Cortex of kidney (tissue), 1 donor: Measurements from ENCODE around the gene LRBA.
"Not testable (repeated sequence)": the region's sequence is repeated elsewhere in the genome, so short reads cannot be mapped to it uniquely, and the experiment has no call there.

Experiments used
- DNase-seq: peaks from one replicate; lab custom pipeline; 2025; lab: John Stamatoyannopoulos, UW

LRBA gene

DNA sequence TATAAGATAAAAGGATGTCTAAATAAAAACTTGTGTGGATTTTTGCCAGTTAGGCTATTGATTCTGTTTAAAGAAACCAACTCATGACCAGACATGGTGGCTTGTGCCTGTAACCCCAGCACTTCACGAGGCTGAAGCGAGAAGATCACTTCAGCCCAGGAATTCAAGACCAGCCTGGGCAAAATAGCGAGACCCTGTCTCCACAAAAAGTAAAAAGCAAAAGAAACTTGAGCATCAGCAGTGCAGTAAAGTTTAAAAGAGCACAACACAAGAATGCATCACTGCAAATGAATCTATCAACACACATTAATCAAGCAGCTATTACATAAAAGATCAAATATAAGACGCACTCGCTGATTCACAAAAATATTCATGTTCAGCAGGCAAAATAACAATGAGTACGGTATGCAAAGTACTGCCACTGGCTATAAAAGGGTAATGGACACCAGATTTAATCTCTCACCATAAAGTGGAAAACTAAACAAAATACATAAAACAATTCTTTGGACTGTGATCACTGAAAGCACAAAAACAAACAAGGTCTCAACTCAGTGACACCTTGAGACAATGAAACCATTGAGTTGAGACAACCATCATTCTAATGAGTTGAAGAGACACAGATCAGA lies 41.3 kb downstream of the LRBA start:
- no peak for DNase-seq

DNA sequence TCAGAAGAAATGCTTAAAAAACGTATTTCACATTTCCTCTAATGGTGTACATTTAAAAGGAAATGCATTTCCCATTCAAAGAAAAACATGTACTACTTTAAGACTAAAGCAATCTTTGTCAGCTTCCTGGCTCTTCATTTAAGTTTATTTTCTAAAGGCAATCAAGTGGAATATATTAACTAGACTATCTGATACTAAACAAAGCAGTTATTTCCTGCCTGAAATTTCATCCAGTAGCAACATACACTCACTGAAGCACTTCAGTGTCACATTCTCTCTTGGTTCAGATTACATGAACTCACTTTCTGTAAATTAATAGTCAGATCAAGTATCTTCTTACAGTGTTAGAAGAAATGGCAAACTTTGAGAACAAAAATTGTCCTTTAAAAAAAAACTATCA lies 42.5 kb downstream of the LRBA start:
- no peak for DNase-seq

DNA sequence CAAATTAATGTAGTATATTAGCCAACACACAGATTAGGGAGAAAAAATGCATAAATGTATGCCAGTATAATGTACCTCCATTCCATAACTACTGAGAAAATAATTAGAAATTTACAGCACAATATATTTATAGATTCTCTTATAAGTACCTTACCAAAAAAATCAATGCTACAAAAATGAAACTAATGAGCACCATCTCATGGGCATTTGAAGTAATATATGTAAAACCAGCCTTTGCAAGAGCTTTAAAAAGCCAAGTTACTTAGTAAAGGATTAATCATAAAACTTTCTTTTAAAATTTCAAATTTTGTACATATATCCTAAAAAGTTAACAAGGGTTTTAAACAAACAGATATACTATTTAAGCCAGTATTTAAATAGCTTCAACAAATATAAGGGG lies 43.2 kb downstream of the LRBA start:
- DNase-seq: no peak

DNA sequence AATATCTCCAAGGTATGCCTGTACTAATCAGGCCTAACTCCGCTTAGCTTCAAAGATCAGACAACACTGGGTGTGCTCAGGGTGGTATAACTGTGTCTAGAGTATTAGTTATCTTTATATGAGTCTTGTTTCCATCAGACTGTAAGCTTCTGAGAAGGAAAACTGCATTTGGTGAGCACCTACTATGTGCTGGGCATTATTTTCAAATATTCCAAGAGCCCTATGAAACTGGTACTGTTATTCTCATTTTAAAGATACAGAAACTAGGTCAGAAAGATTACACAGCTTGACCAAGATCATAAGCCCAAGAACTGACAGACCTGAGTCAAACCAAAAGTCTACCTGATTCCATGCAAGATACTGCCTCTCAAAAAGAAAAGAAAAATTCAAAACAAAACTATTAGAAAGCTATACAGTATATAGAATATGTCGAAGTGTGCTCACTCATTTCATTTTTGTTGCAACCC lies 44.4 kb downstream of the LRBA start:
- DNase-seq: no peak

DNA sequence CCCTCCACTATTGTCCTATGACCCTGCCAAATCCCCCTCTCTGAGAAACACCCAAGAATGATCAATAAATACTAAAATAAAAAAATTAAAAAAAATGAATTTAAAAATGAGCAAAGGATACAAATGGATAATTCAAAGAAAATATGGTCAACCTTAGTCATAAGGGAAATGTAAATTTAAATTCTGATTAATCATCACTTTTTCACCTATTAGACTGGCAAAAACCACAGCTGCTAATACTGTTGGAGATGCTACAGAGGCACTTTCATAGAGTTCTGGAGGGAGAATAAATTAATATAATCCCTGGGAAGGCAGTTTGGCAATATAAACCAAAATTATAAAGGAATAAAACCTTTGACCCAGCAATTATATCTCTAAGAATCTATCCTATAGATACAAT lies 50.3 kb downstream of the LRBA start:
- no peak for DNase-seq

DNA sequence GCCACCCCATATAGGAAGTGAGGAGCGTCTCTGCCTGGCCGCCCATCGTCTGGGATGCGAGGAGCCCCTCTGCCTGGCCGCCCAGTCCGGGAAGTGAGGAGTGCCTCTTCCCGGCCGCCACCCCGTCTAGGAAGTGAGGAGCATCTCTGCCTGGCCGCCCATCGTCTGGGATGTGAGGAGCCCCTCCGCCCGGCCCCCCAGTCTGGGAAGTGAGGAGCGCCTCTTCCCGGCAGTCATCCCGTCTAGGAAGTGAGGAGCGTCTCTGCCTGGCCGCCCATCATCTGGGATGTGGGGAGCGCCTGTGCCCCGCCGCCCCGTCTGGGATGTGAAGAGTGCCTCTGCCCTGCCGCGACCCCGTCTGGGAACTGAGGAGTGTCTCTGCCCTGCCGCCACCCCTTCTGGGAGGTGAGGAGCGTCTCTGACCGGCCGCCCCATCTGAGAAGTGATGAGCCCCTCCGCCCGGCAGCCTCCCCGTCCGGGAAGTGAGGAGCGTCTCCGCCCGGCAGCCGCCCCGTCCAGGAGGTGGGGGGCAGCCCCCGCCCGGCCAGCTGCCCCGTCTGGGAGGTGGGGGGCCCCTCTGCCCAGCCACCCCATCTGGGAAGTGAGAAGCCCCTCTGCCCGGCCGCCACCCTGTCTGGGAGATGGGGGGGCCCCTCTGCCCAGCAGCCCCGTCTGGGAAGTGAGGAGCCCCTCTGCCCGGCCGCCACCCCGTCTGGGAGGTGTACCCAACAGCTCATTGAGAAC lies 51.3 kb downstream of the LRBA start:
- not testable (repeated sequence) for DNase-seq

DNA sequence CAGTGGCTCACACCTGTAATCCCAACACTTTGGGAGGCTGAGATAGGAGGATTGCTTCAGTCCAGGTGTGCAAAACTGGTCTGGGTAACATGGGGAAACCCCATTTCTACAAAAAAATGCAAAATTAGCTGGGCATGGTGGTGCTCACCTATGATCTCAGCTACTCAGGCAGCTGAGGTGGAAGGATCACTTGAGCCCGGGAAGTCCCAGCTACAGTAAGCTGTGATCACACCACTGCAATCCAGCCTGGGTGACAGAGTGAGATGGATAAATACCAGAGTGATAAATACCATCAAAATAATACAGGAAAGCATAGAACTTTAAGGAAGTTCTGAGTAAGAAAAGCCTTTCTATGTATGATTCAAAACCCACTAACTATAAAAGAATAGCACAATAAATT lies 52.8 kb downstream of the LRBA start:
- DNase-seq: no peak

DNA sequence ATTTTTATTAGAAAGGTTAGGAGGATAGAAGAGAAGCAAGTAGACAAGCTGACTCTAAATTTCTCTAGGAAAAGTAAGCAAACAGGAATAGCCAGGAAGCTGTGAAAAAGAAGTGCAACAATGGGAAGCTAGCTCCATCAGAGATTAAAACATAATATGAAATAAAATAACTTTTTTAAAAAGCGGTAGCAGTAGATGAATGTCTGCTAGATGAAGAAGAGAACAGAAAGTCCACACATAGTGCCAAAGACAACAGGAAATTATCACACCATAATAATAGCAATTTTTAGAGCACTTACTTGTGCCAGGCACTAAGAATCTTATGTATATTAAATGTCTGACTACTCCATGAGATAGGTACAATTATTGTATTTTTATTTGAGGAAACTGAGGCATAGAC lies 53.5 kb downstream of the LRBA start:
- no peak for DNase-seq

DNA sequence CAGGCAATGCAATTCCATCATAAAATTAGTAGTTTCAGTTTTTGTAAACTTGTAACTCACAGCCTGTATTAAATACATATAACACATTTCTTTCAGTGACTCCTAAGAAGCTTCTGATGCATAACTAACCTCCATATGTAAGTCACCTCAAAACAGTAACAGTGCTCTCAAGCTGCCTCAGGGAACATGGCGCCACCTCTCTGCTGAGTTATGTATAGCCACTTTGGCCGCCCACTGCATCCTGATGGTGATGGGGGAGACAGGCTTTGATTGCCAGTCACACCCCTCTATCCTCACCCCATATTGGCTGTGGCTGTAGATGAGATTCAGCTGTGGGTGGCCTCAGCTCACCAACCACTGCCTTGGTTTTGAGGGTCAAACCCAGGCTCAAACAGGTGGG lies 54.3 kb downstream of the LRBA start:
- no peak for DNase-seq

DNA sequence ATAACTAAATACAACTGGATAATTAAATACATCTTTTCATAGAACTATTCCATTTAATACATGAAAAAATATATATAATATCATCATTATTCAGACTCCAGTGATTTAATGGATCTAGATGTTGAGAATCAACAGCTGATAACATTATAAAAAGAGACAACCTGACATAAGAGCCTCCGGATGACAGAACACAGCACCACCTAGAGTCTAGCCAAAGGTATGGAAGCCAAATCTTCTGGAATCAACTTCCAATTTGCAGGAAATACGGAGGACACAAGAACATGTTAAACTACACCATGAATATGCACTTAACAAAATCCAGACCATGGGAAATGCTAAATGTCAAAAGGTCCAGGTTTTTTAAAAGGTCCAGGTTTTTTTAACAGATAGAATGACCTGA lies 55.0 kb downstream of the LRBA start:
- DNase-seq: no peak

DNA sequence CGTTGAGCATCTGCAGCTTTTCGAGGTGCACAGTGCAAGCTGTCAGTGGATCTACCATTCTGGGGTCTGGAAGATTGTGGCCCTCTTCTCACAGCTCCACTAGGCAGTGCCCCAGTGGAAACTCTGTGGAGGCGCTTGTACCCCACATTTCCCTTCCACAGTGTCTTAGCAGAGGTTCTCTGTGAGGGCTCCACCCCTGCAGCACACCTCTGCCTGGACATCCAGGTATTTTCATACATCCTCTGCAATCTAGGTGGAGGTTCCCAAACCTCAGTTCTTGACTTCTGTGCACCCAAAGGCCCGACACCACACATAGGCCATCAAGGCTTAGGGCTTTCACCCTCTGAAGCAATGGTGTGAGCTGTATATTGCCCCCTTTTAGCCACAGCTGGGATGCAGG lies 57.1 kb downstream of the LRBA start:
- DNase-seq: not testable (repeated sequence)

DNA sequence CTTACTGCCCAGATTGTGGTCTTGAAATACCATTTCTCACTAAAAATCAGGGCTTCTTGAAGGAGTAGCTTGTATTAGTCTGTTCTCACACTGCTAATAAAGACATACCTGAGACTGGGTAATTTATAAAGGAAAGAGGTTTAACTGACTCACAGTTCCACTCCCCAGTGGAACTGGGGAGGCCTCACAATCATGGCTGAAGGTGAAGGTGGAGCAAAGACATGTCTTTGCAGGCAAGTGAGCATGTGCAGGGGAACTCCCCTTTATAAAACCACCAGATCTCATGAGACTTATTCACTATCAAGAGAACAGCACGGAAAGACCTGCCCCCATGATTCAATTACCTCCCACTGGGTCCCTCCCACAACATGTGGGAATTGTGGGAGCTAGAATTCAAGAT lies 58.0 kb downstream of the LRBA start:
- DNase-seq: not testable (repeated sequence)

DNA sequence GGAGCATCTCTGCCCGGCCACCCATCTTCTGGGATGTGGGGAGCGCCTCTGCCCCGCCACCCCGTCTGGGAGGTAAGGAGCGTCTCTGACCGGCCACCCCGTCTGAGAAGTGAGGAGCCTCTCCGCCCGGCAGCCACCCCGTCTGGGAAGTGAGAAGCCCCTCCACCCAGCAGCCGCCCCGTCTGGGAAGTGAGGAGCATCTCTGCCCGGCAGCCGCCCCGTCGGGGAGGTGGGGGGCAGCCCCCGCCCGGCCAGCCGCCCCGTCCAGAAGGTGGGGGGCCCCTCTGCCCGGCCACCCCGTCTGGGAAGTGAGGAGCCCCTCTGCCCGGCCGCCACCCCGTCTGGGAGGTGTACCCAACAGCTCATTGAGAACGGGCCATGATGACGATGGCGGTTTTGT lies 61.2 kb downstream of the LRBA start:
- DNase-seq: not testable (repeated sequence)

DNA sequence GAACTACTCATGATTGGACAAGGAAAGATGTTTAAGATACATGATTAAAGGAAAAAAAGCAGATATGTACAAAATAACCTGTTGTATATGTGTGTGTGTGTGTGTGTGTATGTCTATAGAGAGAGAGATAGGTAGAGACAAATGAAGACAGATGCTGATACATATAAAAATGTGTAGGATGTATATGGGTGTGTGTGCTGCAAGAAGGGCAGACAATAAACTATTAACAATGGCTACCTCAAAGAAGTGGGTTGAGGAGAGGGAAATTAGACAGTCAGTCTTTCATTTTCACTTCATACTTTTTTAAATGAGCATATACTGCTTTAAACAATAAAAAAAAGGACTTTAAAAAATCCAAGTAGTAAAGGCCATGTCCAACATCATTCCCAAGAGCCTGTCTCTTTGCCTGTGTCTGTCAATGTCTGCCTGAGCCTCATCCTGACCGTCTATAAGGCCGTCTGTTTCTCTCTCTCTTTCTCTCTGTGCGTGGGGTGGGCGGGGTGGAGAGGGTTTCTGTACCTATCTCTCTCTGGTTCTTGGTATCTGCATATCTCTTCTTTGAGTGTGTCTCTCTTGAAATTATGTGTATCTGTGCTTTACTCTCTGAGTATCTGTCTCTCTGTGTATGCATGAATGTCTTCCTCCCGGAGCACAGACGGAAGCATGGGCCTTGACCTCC lies 62.8 kb downstream of the LRBA start:
- no peak for DNase-seq

DNA sequence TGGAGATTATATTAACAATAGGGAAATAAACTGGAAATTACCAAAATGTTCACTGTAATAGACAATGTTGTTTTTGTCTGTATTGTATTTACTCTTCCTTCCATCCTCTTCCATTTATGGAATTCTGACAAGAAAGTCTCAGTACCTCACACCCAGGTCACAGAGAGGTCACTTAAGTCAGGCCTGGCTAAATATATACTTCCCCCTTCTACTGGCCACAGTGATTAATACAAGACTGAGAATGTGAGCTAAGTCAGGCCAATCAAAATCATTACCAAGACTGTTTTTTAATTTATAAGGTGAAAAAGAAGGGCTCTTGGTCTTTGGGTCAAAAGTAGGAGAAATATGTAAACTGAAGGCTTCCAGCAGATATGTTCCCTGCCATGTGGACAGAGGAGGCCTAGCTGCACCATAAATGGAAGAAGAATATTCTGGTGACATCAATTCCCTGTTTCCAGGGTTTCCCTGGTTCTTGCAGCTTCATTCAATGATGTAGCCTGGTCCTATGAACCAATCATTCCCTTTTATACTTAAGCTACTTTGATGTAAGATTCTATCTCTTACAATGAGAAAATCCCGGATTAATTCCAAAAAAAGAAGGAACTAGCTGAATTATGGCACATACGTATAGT lies 64.3 kb downstream of the LRBA start:
- DNase-seq: no peak

DNA sequence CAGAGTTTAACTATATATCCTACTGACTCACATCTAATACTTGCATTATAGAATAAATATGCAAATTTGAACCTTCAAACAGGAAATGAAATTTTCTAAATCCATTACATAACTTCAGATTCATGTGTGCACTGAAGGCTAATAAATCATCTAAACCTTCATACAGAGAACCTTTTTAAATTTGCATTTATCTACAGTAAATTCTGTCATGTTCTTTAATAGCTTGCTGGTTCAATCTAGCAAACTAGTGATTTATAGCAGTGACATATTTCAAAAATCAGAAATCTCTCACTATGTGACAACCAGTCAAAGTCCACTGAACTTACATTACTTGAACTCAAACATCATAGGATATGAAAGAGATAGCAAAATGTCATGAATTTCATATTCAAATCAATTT lies 65.1 kb downstream of the LRBA start:
- no peak for DNase-seq

DNA sequence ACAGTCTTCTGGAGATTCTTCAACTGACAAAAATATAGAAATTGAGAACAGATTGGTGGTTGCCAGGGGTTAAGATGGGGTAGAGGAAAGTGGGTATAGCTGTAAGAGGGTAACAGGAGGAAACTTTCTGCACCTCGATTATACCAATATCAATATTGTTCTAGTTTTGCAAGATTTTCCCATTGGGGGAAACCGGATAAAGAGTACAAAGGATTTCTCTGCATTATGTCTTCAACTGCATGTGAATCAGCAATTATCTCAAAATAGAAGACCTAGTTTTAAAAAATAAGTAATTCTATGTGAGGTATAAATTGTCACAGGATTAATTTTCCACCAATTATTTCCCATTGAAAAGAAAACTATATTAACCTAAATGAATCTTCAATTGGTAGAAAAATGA lies 65.7 kb downstream of the LRBA start:
- DNase-seq: no peak

DNA sequence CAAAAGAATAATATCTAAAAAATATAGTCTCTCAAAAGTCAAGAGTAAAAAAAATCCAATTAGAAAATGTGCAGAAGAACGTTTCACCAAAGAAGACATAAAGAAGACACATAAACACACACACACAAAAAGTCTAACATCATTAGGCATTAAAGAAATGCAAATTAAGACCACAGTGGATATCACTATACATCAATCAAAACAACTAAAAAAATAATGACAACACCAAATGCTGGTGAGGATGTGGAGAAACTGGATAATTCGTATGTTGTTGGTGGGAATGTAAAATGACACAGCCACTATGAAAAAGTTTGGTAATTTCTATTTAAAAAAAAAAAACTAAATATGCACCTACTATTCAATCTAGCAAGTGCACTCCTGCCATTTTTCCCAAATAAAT lies 66.4 kb downstream of the LRBA start:
- DNase-seq: no peak

DNA sequence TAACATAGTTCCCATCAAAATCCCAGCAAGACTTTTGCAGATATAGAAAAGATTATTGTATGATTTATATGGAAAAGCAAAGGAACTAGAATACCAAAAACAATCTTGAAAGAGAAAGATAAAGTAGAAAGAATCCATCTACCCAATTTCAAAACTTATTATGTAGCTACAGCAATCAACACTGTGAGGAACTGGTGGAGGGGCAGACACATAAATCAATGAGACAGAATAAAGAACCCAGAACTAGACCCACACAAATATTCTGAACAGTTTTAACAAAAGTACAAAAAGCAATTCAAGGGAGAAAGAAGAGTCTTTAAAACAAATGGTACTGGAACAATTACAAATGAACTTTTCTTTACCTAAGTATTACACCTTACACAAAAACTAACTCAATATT lies 67.0 kb downstream of the LRBA start:
- DNase-seq: no peak

DNA sequence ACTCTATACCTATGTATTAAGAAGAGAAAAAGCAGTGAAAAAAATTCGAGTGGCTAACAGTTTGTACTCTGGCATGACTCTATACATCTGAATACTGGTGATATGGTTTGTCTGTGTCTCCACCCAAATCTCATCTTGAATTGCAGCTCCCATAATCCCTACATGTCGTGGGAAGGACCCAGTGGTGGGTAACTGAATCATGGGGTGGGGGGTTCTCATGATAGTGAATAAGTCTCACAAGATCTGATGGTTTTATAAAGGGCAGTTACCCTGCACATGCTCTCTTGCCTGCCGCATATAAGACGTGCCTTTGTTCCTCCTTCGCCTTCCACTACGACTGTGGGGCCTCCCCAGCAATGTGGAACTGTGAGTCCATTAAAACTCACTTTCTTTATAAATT lies 70.4 kb downstream of the LRBA start:
- DNase-seq: no peak

DNA sequence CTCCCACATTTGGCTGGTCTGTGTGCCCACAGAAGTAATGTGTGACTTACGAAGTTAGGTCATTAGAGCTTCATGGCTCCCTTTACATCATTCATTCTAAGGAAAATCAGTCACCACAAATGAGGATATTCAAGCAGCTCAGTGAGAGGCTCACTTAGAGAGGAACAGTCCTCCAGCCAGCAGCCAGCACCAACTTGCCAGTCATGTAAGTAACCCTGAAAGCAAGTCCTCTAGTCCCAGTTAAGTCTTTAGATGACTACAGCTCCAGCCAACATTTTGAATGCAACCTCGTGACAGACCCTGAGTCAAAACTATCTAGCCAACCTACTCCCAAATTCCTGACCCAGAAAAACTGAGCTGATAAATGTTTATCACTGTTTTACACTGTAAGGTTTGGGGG lies 71.3 kb downstream of the LRBA start:
- DNase-seq: no peak

DNA sequence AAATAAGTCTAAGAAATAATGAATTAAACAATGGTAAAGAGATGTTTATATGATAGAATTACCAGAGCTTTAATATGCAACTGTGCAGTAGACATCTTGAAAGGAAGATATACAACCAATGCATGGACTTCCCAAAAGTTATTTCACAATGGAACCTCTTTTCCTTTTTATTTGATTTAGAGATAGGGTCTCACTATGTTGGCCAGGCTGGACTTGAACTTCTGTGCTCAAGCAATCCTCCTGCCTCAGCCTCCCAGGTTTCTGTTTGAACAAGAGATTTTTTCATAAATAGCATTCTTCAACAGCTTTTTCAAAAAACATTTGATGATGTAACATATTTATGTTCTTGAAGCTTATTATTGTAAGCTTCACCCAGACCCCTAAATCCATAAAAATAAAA lies 72.0 kb downstream of the LRBA start:
- DNase-seq: no peak

DNA sequence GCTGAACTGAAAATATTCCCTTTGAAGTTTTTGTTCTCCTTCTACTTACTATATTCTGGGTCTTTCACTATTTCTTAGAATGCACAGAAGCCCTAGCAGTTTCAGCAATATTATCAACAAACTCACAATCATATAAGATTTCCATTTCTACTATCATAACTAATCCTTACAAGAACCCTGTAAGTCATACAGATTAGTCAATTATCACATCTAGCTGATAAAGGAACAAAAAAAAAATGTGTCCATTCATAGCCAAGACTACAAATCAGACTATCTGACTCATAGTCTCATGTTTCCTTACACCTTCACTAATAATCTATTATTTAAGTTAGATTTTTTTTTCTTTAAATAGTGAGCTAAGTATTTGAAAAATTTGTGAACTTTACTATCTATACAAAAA lies 72.5 kb downstream of the LRBA start:
- no peak for DNase-seq
